WERI-Rb-1 (cell line): ENCODE data around the gene ZNF223.

Experiments used
- DNase-seq: peaks from one replicate; pipeline ENCODE4 v3.0.0-alpha.2; 2020
- H3K27ac ChIP-seq: fragments of 250-450 bp; sonication (Bioruptor Pico); 2 replicates; pipeline ENCODE4 v1.5.1; 2020; ENCODE audit warnings: mild to moderate bottlenecking, moderate library complexity
- H3K27me3 ChIP-seq: fragments of 250-450 bp; sonication (Bioruptor Pico); 2 replicates; pipeline ENCODE4 v1.5.1; 2021; ENCODE audit warnings: mild to moderate bottlenecking, low read depth, moderate library complexity; ENCODE audit not compliant: insufficient read depth, severe bottlenecking
- H3K36me3 ChIP-seq: fragments of 250-450 bp; sonication (Bioruptor Pico); 2 replicates; pipeline ENCODE4 v1.5.1; 2020; ENCODE audit warnings: mild to moderate bottlenecking, moderate library complexity
- H3K4me3 ChIP-seq: 2 replicates; pipeline ENCODE4 v1.5.1; 2011; ENCODE audit warnings: low read depth, mild to moderate bottlenecking, control low read depth, low read length
- H3K9me3 ChIP-seq: fragments of 250-450 bp; sonication (Bioruptor Pico); 2 replicates; pipeline ENCODE4 v1.5.1; 2021; ENCODE audit warnings: mild to moderate bottlenecking, moderate library complexity; ENCODE audit not compliant: severe bottlenecking
- CTCF ChIP-seq: IDR thresholded peaks from 2 replicates; pipeline ENCODE4 v1.5.1; 2011; ENCODE audit warnings: low read depth, mild to moderate bottlenecking, control low read depth, inconsistent platforms, low read length

ZNF223 gene

GRCh38 chr19:44026622-44027021, 25.2 kb upstream of the ZNF223 start:
- Histone ChIP-seq H3K27me3 (no peaks in the 10 kb centered on the region), H3K27ac (no peak overlapping the region), H3K36me3 (peaks cover 46% of the 10 kb centered on the region), H3K4me3 (no peak overlapping the region), H3K9me3 (peaks cover 5% of the 10 kb centered on the region)
- no peak for DNase-seq
- TF ChIP-seq CTCF, result no peak

- peaks cover 9% of the 10 kb centered on the region for H3K9me3 ChIP-seq
- no peak overlapping the region for H3K4me3 ChIP-seq
- no peak for TF ChIP-seq CTCF
- no peaks in the 10 kb centered on the region for H3K27me3 ChIP-seq
- H3K27ac ChIP-seq, result no peak overlapping the region
- H3K36me3 ChIP-seq, result peaks cover 56% of the 10 kb centered on the region
- no peak for DNase-seq
Measured at GRCh38 chr19:44032001-44032610, 19.7 kb upstream of the ZNF223 start.

- Histone ChIP-seq H3K27ac (no peak overlapping the region), H3K27me3 (no peaks in the 10 kb centered on the region)
Measured at GRCh38 chr19:44042147-44042546, 9.7 kb upstream of the ZNF223 start.

GRCh38 chr19:44050740-44051649, 841 bp upstream of the ZNF223 start:
- DNase-seq, result peak; percentile 64
- TF ChIP-seq CTCF, result no peak
- Histone ChIP-seq H3K4me3 (peak overlapping the region; percentile 81), H3K27ac (peak overlapping the region; percentile 67), H3K27me3 (no peaks in the 10 kb centered on the region), H3K9me3 (no peaks in the 10 kb centered on the region), H3K36me3 (peaks cover 12% of the 10 kb centered on the region)

More at GRCh38 chr19:44042147-44042546, 9.7 kb upstream of the ZNF223 start:
- H3K4me3 ChIP-seq, result no peak overlapping the region
- H3K36me3 ChIP-seq, result no peaks in the 10 kb centered on the region
- H3K9me3 ChIP-seq, result no peaks in the 10 kb centered on the region
- TF ChIP-seq CTCF, result no peak
- DNase-seq, result no peak

- TF ChIP-seq CTCF, result peak; percentile 48
- Histone ChIP-seq H3K27ac (no peak overlapping the region), H3K27me3 (no peaks in the 10 kb centered on the region), H3K4me3 (no peak overlapping the region), H3K36me3 (peaks cover 32% of the 10 kb centered on the region), H3K9me3 (no peaks in the 10 kb centered on the region)
- DNase-seq, result peak; percentile 18
Measured at GRCh38 chr19:44055870-44056269, 4.0 kb downstream of the ZNF223 start.
